ENCODE measurements around the gene LHFPL6. TPM values are rescaled to one million over a fixed set of nuclear protein-coding genes. Genes with fewer than 3 reads are reported as not detected.

The LHFPL6 gene
- total and polyA plus RNA-seq, 10 of the 15 experiments (the other 5 are each of a cell fraction or from before 2014, with no cell fraction given) = 0.11 to 4.6 (median 0.41) TPM

DNA sequence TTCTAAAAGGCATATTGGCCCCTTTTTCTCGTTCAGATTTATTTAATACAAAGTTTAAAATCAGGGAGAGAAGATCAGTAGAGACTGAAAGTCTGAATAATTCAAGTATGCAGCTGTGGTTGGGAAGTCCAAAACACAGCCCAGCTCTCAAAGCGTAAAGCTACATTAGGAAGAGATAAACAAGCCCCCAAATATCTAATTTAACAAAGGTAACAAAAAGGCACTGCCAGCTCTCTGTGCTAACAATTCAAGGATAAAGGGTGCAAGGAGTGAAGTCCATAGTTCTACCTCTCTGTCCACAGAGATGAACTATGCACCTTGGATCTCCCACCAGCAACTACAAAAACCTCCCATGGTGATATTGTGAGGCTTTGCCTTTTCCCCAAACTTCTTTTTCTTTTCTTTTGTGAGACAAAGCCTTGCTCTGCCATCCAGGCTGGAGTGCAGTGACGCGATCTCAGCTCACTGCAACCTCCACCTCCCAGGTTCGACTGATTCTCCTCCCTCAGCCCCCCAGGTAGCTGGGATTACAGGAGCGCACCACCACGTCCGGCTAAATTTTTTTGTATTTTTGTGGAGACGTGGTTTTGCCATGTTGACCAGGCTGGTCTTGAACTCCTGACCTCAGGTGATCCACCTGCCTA is 104.4 kb downstream of the LHFPL6 start:
- in situ Hi-C loops (cut with MboI) = no loop called here
- H3K9ac ChIP-seq (ENCODE audit: control insufficient read depth, insufficient read depth, low read length) = no peak overlapping the region
- no TSS peak for BruUV-seq (replicated peaks)
- no peak overlapping the region for H3K27ac ChIP-seq (ENCODE audit: control insufficient read depth, insufficient read depth)
- no peaks in the 10 kb centered on the region for H3K79me2 ChIP-seq (ENCODE audit: control insufficient read depth, insufficient read depth, low read length)
- H2AFZ ChIP-seq (ENCODE audit: control insufficient read depth, low read depth, low read length) = no peak overlapping the region
- H3K4me1 ChIP-seq (ENCODE audit: control insufficient read depth, insufficient read depth, low read length) = no peaks in the 10 kb centered on the region
- intact Hi-C loops (cut with micrococcal nuclease; ENCODE audit: unreplicated experiment) = no loop called here
- no peak for DNase-seq (ENCODE audit: low read depth, low spot score)
- ChIA-PET SMC1A (ENCODE audit: uncharacterized antibody, unreplicated experiment) (interaction anchor here (1.0 to 1.4 kb wide), 2 partner anchors 15 to 102 kb away, joined by 3 to 4 read pairs; no protein-coding TSS in a partner anchor), POLR2A (no interaction called here), RAD21 (ENCODE audit: unreplicated experiment) (interaction anchor here (5.0 kb wide), 1 partner anchor 113 kb away, joined by 19 read pairs; no protein-coding TSS in a partner anchor), CTCF (interaction anchor here (1.3 to 2.6 kb wide), 4 partner anchors 10 to 113 kb away, joined by 3 to 17 read pairs (median 4); no protein-coding TSS in a partner anchor)
- no peak for FAIRE-seq
- no peaks in the 10 kb centered on the region for H3K36me3 ChIP-seq (ENCODE audit: control insufficient read depth in 2 of 2, insufficient read depth in 2 of 2, low read length in 1 of 2)
- no peaks in the 10 kb centered on the region for H3K9me3 ChIP-seq (replicated peaks; ENCODE audit: control insufficient read depth, insufficient read depth, low read length)
- H4K20me1 ChIP-seq (ENCODE audit: control insufficient read depth, insufficient read depth) = no peaks in the 10 kb centered on the region
- no peak for ATAC-seq
- no peak overlapping the region for H3K4me2 ChIP-seq (ENCODE audit: control insufficient read depth, insufficient read depth)
- H3K27me3 ChIP-seq (replicated peaks in 1 of 2; ENCODE audit: control insufficient read depth in 2 of 2, insufficient read depth in 2 of 2, low read length in 1 of 2) = no peaks in the 10 kb centered on the region; a peak in 1 of 4 replicates
- no peak for TF ChIP-seq PAX5 (IDR thresholded peaks at IDR 0.05; ENCODE audit: borderline replicate concordance, low read depth, low read length)
- TF ChIP-seq, protein P1, sequence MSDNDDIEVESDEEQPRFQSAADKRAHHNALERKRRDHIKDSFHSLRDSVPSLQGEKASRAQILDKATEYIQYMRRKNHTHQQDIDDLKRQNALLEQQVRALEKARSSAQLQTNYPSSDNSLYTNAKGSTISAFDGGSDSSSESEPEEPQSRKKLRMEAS (IDR thresholded peaks at IDR 0.05; ENCODE audit: low read depth, low read length) = no peak
- no peak for TF ChIP-seq ZNF207 (IDR thresholded peaks at IDR 0.05; ENCODE audit: borderline replicate concordance)
- no peak for TF ChIP-seq ZSCAN29 (IDR thresholded peaks at IDR 0.05)
- no peak for TF ChIP-seq POLR2AphosphoS2 (IDR thresholded peaks at IDR 0.05; ENCODE audit: low read depth, low read length)
- TF ChIP-seq EZH2 (IDR thresholded peaks at IDR 0.05; ENCODE audit: borderline replicate concordance, control insufficient read depth, low read depth, low read length) = no peak
- no peak for TF ChIP-seq ZNF217 (IDR thresholded peaks at IDR 0.05)
- H3K4me3 ChIP-seq = no peak overlapping the region
- 45% methylated on average over 9 of the region's 9 CpGs for WGBS (ENCODE audit: insufficient coverage, insufficient replicate concordance, low lambda C conversion rate, missing lambda C conversion rate)
